ENCODE measurements around the gene SYNGAP1.

DNA sequence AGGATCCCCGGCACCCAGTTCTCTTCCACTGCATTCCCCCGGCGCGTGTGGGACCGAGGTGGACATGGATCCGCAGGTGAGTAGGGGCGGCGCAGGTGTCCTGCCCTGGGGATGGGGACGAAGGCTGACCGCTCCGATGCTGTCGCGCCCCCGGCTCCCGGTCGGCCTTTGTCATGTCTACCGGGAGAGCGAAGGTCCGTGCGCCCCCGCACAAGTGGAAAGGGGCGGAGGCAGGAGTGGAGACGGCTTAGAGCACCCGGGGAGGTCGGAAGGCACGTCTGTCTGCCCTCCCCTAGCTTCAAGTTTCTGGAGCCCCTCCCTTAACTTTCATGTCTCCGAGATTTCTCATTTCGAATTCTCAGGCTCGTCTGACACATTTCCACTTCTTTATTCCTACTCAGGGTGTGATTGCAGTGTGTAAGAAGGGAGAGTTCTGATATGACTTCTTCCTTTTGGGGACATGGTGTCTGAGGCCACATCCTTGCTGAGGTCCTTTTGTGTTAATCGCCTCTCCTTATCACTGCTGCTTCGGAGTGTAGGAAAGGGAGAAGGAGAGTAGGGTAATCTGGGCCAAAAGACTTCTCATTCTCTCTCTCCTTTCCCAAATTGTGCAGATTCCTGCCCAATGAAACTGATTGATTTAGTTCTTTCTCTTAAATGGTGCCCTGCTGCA lies 27.8 kb upstream of the SYNGAP1 start:
- no peak for TF ChIP-seq CTCF (IDR thresholded peaks at IDR 0.05)
- TF ChIP-seq POLR2A (IDR thresholded peaks at IDR 0.05), result no peak
